Endodermal cell (in vitro differentiated cells): Measurements from ENCODE around the gene CEP170B. TPM values are rescaled to one million over a fixed set of nuclear protein-coding genes. Genes with fewer than 3 reads are reported as not detected.

Experiments used
- DNase-seq: peaks from one replicate; pipeline ENCODE4 v3.0.0-alpha.2; 2017
- H3K27ac ChIP-seq: 2 replicates; pipeline ENCODE4 v1.5.1; 2013; ENCODE audit warnings: mild to moderate bottlenecking, low read depth, low read length, moderate library complexity
- H3K27me3 ChIP-seq: 2 replicates; pipeline ENCODE4 v1.6.1; 2013; ENCODE audit warnings: mild to moderate bottlenecking, low read length, moderate library complexity; ENCODE audit not compliant: insufficient read depth, control insufficient read depth, poor library complexity, severe bottlenecking
- H3K36me3 ChIP-seq: 2 replicates; pipeline ENCODE4 v1.7.0; 2013; ENCODE audit warnings: mild to moderate bottlenecking, low read length, moderate library complexity; ENCODE audit not compliant: control insufficient read depth, insufficient read depth
- H3K4me1 ChIP-seq: one replicate; pipeline ENCODE4 v1.7.0; 2013; ENCODE audit warnings: low read length; ENCODE audit not compliant: control insufficient read depth, insufficient read depth
- H3K4me3 ChIP-seq: 2 replicates; pipeline ENCODE4 v1.5.1; 2013; ENCODE audit warnings: mild to moderate bottlenecking, low read length, moderate library complexity
- H3K9ac ChIP-seq: 2 replicates; pipeline ENCODE4 v1.6.1; 2013; ENCODE audit warnings: mild to moderate bottlenecking, low read length, moderate library complexity; ENCODE audit not compliant: poor library complexity, severe bottlenecking; ENCODE audit errors: extremely low read depth
- H3K9me3 ChIP-seq: 2 replicates; pipeline ENCODE4 v1.6.1; 2013; ENCODE audit warnings: mild to moderate bottlenecking, low read length, moderate library complexity; ENCODE audit not compliant: control insufficient read depth
- H3K27ac Mint-ChIP-seq: 2 replicates; pipeline ENCODE4 v1.8.0; 2020; ENCODE audit warnings: mixed read lengths
- H3K27me3 Mint-ChIP-seq: 2 replicates; pipeline ENCODE4 v1.8.0; 2021; ENCODE audit warnings: mild to moderate bottlenecking, mixed read lengths; ENCODE audit not compliant: insufficient read depth
- H3K36me3 Mint-ChIP-seq: 2 replicates; pipeline ENCODE4 v1.8.0; 2020; ENCODE audit warnings: low read depth, mixed read lengths
- H3K4me1 Mint-ChIP-seq: 2 replicates; pipeline ENCODE4 v1.8.0; 2020; ENCODE audit warnings: mixed read lengths
- H3K4me3 Mint-ChIP-seq: 2 replicates; pipeline ENCODE4 v1.8.0; 2020; ENCODE audit warnings: mild to moderate bottlenecking, moderate library complexity, mixed read lengths
- H3K9me3 Mint-ChIP-seq: 2 replicates; pipeline ENCODE4 v1.8.0; 2020; ENCODE audit warnings: mild to moderate bottlenecking, mixed read lengths
- WGBS, 2 experiments: methylation state at CpG; one replicate each; pipeline versions ENCODE4 v1.1.5 to v1.1.7; 2013; ENCODE audit warnings: missing lambda C conversion rate in 2 of 2, mixed read lengths in 1 of 2; ENCODE audit not compliant: insufficient coverage in 1 of 2, insufficient read length in 1 of 2; 5-methylcytosine and 5-hydroxymethylcytosine counted together
- total RNA-seq, 2 donors: library from RNA; stranded (reverse); fragmentation: NEBNext Ultra II Directional in 1 of 2; extraction: Animal tissue kit (Norgen Biotek cat#: 25700) in 1 of 2; gene quantifications; 2 replicates in 1 of 2; 3 replicates in 1 of 2; pipeline ENCODE4 v1.2.1, GENCODE V29; 2021
- TF ChIP-seq, protein P1 (sequence below): fragments of 200-600 bp; sonication (generic); conservative IDR thresholded peaks from 2 replicates; pipeline ENCODE4 v1.5.0; 2021; ENCODE audit warnings: antibody characterized with exemption, mild to moderate bottlenecking

Gene CEP170B
- total RNA-seq, 2 donors from 2014 or later, result 38.9 to 43.1 TPM

- no peak overlapping the region for H3K27ac ChIP-seq
- Mint-ChIP-seq H3K4me1 (peaks cover 10% of the 10 kb centered on the region), H3K36me3 (peaks cover 3% of the 10 kb centered on the region)
Observed at GRCh38 chr14:104868060-104868740, 3.1 kb downstream of the CEP170B start.

DNA sequence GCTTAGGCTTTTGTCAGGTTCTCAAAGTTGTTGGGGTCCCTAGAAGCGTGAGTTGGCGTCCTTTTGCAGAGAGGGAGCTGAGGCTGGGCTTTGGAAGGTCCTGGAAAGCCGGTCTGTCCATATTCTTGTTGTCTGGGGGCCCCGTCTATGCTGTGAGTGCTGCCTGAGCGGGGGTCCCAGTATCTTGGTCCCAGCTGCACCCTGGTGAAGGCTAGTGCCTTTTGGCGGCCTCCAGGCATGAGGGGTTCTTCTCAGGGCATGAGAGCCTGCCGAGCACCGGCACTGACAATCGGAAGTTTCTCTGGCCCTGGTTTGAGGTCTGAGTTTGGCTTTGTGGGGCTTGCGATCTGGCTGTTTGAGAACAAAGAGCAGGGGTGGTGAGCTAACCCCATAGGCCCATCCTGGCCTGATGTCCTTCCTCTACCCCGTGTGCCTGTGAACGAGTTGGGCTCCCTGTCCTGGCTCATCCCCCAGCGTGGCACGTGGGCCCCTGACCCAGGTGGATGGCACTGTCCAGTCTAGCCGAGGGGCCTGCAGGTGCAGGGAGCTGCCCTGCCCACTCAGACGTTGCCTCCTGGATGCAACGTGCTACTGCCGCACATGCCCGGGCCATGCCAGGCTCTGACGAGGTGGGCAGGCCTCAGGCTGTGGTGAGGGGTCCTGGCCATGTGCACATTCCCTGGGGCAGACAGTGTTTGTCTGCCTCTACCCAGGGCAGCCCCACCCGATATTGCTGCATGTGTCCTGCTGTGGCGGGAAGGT is 3.9 kb downstream of the CEP170B start:
- Mint-ChIP-seq H3K4me3 (no peak overlapping the region), H3K4me1 (peaks cover 7% of the 10 kb centered on the region), H3K9me3 (no peaks in the 10 kb centered on the region), H3K27me3 (no peaks in the 10 kb centered on the region), H3K36me3 (peaks cover 2% of the 10 kb centered on the region), H3K27ac (no peak overlapping the region)
- H3K9me3 ChIP-seq, result no peaks in the 10 kb centered on the region
- DNase-seq, result no peak
- peaks cover 4% of the 10 kb centered on the region for H3K36me3 ChIP-seq
- peaks cover 7% of the 10 kb centered on the region for H3K27me3 ChIP-seq
- TF ChIP-seq, protein P1, sequence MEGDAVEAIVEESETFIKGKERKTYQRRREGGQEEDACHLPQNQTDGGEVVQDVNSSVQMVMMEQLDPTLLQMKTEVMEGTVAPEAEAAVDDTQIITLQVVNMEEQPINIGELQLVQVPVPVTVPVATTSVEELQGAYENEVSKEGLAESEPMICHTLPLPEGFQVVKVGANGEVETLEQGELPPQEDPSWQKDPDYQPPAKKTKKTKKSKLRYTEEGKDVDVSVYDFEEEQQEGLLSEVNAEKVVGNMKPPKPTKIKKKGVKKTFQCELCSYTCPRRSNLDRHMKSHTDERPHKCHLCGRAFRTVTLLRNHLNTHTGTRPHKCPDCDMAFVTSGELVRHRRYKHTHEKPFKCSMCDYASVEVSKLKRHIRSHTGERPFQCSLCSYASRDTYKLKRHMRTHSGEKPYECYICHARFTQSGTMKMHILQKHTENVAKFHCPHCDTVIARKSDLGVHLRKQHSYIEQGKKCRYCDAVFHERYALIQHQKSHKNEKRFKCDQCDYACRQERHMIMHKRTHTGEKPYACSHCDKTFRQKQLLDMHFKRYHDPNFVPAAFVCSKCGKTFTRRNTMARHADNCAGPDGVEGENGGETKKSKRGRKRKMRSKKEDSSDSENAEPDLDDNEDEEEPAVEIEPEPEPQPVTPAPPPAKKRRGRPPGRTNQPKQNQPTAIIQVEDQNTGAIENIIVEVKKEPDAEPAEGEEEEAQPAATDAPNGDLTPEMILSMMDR, result no peak
- H3K27ac ChIP-seq, result no peak overlapping the region
- H3K4me3 ChIP-seq, result no peak overlapping the region
- H3K4me1 ChIP-seq, result no peaks in the 10 kb centered on the region
- no peak overlapping the region for H3K9ac ChIP-seq
- WGBS, 2 experiments, result 94% methylated on average over 19 to 22 of the region's 22 CpGs

More at GRCh38 chr14:104868060-104868740, 3.1 kb downstream of the CEP170B start:
- Histone ChIP-seq H3K9ac (no peak overlapping the region), H3K4me3 (no peak overlapping the region), H3K9me3 (no peaks in the 10 kb centered on the region), H3K4me1 (no peaks in the 10 kb centered on the region), H3K36me3 (peaks cover 4% of the 10 kb centered on the region), H3K27me3 (peaks cover 11% of the 10 kb centered on the region)
- TF ChIP-seq, protein P1, result no peak
- H3K27ac Mint-ChIP-seq, result no peak overlapping the region
- no peak overlapping the region for H3K4me3 Mint-ChIP-seq
- no peaks in the 10 kb centered on the region for H3K9me3 Mint-ChIP-seq
- no peak for DNase-seq
- no peaks in the 10 kb centered on the region for H3K27me3 Mint-ChIP-seq
- 88 to 93% methylated on average over 9 to 23 of the region's 23 CpGs for WGBS, 2 experiments

- 93 to 96% methylated on average over 10 to 18 of the region's 18 CpGs for WGBS, 2 experiments
- H3K36me3 ChIP-seq, result peaks cover 4% of the 10 kb centered on the region
- TF ChIP-seq, protein P1, result no peak
- H3K4me1 Mint-ChIP-seq, result peaks cover 7% of the 10 kb centered on the region
- no peak overlapping the region for H3K4me3 ChIP-seq
- no peak for DNase-seq
- no peaks in the 10 kb centered on the region for H3K27me3 Mint-ChIP-seq
- peaks cover 2% of the 10 kb centered on the region for H3K36me3 Mint-ChIP-seq
- H3K9ac ChIP-seq, result no peak overlapping the region
- no peaks in the 10 kb centered on the region for H3K27me3 ChIP-seq
- H3K27ac ChIP-seq, result no peak overlapping the region
- no peaks in the 10 kb centered on the region for H3K9me3 ChIP-seq
- H3K9me3 Mint-ChIP-seq, result no peaks in the 10 kb centered on the region
- no peak overlapping the region for H3K4me3 Mint-ChIP-seq
- H3K27ac Mint-ChIP-seq, result no peak overlapping the region
- no peaks in the 10 kb centered on the region for H3K4me1 ChIP-seq
Observed at GRCh38 chr14:104869669-104870367, 4.8 kb downstream of the CEP170B start.
